Osteoblast (primary cell): Measurements from ENCODE around the gene MCM8. TPM values are rescaled to one million over a fixed set of nuclear protein-coding genes. Genes with fewer than 3 reads are reported as not detected.

Experiments used
- DNase-seq: peaks from one replicate; pipeline ENCODE4 v3.0.0; 2011; ENCODE audit warnings: low spot score, mixed read lengths; ENCODE audit not compliant: insufficient read length; ENCODE audit errors: missing footprints
- H2AFZ ChIP-seq: 2 replicates; pipeline ENCODE4 v1.6.0; 2011; ENCODE audit warnings: mild to moderate bottlenecking, low read length
- H3K27ac ChIP-seq: 2 replicates; pipeline ENCODE4 v1.5.1; 2011; ENCODE audit warnings: mild to moderate bottlenecking, low read depth, low read length, moderate library complexity
- H3K27me3 ChIP-seq: 2 replicates; pipeline ENCODE4 v1.6.0; 2012; ENCODE audit warnings: mild to moderate bottlenecking, control low read depth, inconsistent platforms, low read length, moderate library complexity; ENCODE audit not compliant: insufficient read depth
- H3K36me3 ChIP-seq: 2 replicates; pipeline ENCODE4 v1.5.1; 2011; ENCODE audit warnings: mild to moderate bottlenecking, low read length, control low read depth, moderate library complexity; ENCODE audit not compliant: insufficient read depth
- H3K4me1 ChIP-seq: 2 replicates; pipeline ENCODE4 v1.5.1; 2011; ENCODE audit warnings: mild to moderate bottlenecking, low read length, control low read depth, moderate library complexity; ENCODE audit not compliant: insufficient read depth
- H3K4me2 ChIP-seq: 2 replicates; pipeline ENCODE4 v1.6.0; 2011; ENCODE audit warnings: mild to moderate bottlenecking, low read length; ENCODE audit not compliant: insufficient read depth
- H3K4me3 ChIP-seq: fragments of 200-600 bp; sonication (generic); 3 replicates; pipeline ENCODE4 v1.5.1; 2012; ENCODE audit warnings: mild to moderate bottlenecking, low read length, inconsistent platforms; ENCODE audit not compliant: insufficient read depth
- H3K79me2 ChIP-seq: 2 replicates; pipeline ENCODE4 v1.6.0; 2012; ENCODE audit warnings: mild to moderate bottlenecking, low read length, control low read depth, inconsistent platforms; ENCODE audit not compliant: insufficient read depth
- H3K9me3 ChIP-seq: 2 replicates; pipeline ENCODE4 v1.5.1; 2011; ENCODE audit warnings: low read depth, low read length, control low read depth
- H4K20me1 ChIP-seq: 2 replicates; pipeline ENCODE4 v1.6.0; 2012; ENCODE audit warnings: mild to moderate bottlenecking, low read length, control low read depth; ENCODE audit not compliant: insufficient read depth
- CTCF ChIP-seq: IDR thresholded peaks from 2 replicates; pipeline ENCODE4 v1.5.1; 2011; ENCODE audit warnings: mild to moderate bottlenecking, low read depth, low read length, moderate library complexity; ENCODE audit errors: extremely low read depth
- total RNA-seq: library from RNA; depleted of rRNA; stranded (reverse); fragments of >200 nt; gene quantifications from 2 replicates; pipeline ENCODE4 v1.2.3, GENCODE V29; 2012

MCM8 gene
- total RNA-seq, 1 donor: 3.3 TPM

- no peak overlapping the region for H3K4me2 ChIP-seq
- no peak overlapping the region for H3K4me3 ChIP-seq
- H3K27ac ChIP-seq: no peak overlapping the region
- peaks cover 12% of the 10 kb centered on the region for H3K4me1 ChIP-seq
- no peaks in the 10 kb centered on the region for H3K9me3 ChIP-seq
- no peaks in the 10 kb centered on the region for H4K20me1 ChIP-seq
- no peaks in the 10 kb centered on the region for H3K79me2 ChIP-seq
- DNase-seq: no peak
- no peak for TF ChIP-seq CTCF
- peaks cover 7% of the 10 kb centered on the region for H3K27me3 ChIP-seq
- H3K36me3 ChIP-seq: no peaks in the 10 kb centered on the region
- H2AFZ ChIP-seq: no peak overlapping the region
Measured at GRCh38 chr20:5920581-5920980, 29.9 kb upstream of the MCM8 start.

GRCh38 chr20:5923493-5923892, 27.0 kb upstream of the MCM8 start:
- Histone ChIP-seq H3K4me3 (no peak overlapping the region), H3K36me3 (no peaks in the 10 kb centered on the region), H3K4me2 (no peak overlapping the region), H3K4me1 (peaks cover 12% of the 10 kb centered on the region), H3K79me2 (no peaks in the 10 kb centered on the region), H2AFZ (no peak overlapping the region), H3K27me3 (peaks cover 7% of the 10 kb centered on the region), H4K20me1 (no peaks in the 10 kb centered on the region), H3K9me3 (no peaks in the 10 kb centered on the region), H3K27ac (no peak overlapping the region)
- no peak for TF ChIP-seq CTCF
- no peak for DNase-seq

GRCh38 chr20:5925551-5925950, 24.9 kb upstream of the MCM8 start:
- H3K27me3 ChIP-seq: peaks cover 7% of the 10 kb centered on the region
- no peak overlapping the region for H3K4me2 ChIP-seq
- no peak overlapping the region for H2AFZ ChIP-seq
- no peak for DNase-seq
- H3K4me3 ChIP-seq: no peak overlapping the region
- H3K9me3 ChIP-seq: no peaks in the 10 kb centered on the region
- H3K36me3 ChIP-seq: no peaks in the 10 kb centered on the region
- no peak for TF ChIP-seq CTCF
- H3K27ac ChIP-seq: no peak overlapping the region
- H4K20me1 ChIP-seq: no peaks in the 10 kb centered on the region
- H3K4me1 ChIP-seq: no peaks in the 10 kb centered on the region
- no peaks in the 10 kb centered on the region for H3K79me2 ChIP-seq

- Histone ChIP-seq H4K20me1 (no peaks in the 10 kb centered on the region), H3K9me3 (no peaks in the 10 kb centered on the region), H3K4me2 (no peak overlapping the region), H3K27ac (no peak overlapping the region), H2AFZ (no peak overlapping the region), H3K4me3 (no peak overlapping the region), H3K36me3 (no peaks in the 10 kb centered on the region), H3K79me2 (no peaks in the 10 kb centered on the region), H3K4me1 (no peaks in the 10 kb centered on the region), H3K27me3 (peaks cover 15% of the 10 kb centered on the region)
- no peak for TF ChIP-seq CTCF
- DNase-seq: no peak
Measured at GRCh38 chr20:5927749-5928462, 22.5 kb upstream of the MCM8 start.
